ENCODE measurements around the gene DNAJC13. TPM values are rescaled to one million over a fixed set of nuclear protein-coding genes. Genes with fewer than 3 reads are reported as not detected.
A peak's percentile ranks its signal among the peaks of the same experiment; 100 is the strongest.

Gene DNAJC13
- total and polyA plus RNA-seq, 2 experiments from 2014 or later = 15.1 to 55.4 TPM

DNA sequence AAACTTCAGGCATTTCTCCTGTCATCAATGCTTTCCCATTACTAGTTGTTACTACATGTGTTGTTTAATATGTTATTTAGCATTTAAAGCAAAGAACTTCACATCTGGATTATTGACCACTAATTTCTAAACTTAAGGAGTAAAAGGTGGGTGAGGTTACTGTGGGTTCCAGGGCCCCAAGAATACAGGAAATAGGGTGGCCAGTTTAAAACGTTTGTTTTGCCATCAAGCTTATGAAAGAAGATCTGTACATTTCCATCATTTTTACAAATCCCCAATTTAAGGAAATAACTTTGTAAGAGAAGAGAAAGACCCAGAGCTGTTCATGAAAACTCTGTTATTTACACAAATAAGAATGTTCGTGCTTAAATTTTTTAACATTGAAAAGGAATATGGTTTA is 125.3 kb downstream of the DNAJC13 start:
- H3K4me2 ChIP-seq = no peak overlapping the region
- peaks cover 13% of the 10 kb centered on the region for H3K4me1 ChIP-seq (ENCODE audit: insufficient read depth)
- H3K9me2 ChIP-seq (replicated peaks; ENCODE audit: insufficient read depth) = no peaks in the 10 kb centered on the region
- no peak overlapping the region for H2AFZ ChIP-seq
- no peak for DNase-seq (ENCODE audit: low spot score)
- no peaks in the 10 kb centered on the region for H3K36me3 ChIP-seq (replicated peaks; ENCODE audit: insufficient read depth, low read depth)
- 69% methylated on average over 2 of the region's 2 CpGs for WGBS (ENCODE audit: low lambda C conversion rate, missing lambda C conversion rate)
- H3K27me3 ChIP-seq = no peaks in the 10 kb centered on the region
- TF ChIP-seq EZH2 (IDR thresholded peaks at IDR 0.05; ENCODE audit: borderline replicate concordance) = no peak
- TF ChIP-seq EZH2phosphoT487 (IDR thresholded peaks at IDR 0.05; ENCODE audit: low read depth, severe bottlenecking, unreplicated experiment) = no peak
- TF ChIP-seq, protein P1, sequence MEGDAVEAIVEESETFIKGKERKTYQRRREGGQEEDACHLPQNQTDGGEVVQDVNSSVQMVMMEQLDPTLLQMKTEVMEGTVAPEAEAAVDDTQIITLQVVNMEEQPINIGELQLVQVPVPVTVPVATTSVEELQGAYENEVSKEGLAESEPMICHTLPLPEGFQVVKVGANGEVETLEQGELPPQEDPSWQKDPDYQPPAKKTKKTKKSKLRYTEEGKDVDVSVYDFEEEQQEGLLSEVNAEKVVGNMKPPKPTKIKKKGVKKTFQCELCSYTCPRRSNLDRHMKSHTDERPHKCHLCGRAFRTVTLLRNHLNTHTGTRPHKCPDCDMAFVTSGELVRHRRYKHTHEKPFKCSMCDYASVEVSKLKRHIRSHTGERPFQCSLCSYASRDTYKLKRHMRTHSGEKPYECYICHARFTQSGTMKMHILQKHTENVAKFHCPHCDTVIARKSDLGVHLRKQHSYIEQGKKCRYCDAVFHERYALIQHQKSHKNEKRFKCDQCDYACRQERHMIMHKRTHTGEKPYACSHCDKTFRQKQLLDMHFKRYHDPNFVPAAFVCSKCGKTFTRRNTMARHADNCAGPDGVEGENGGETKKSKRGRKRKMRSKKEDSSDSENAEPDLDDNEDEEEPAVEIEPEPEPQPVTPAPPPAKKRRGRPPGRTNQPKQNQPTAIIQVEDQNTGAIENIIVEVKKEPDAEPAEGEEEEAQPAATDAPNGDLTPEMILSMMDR (IDR thresholded peaks at IDR 0.05; ENCODE audit: poor library complexity) = no peak
- peak overlapping the region; percentile 78 for H3K27ac ChIP-seq
- no peaks in the 10 kb centered on the region for H3K9me3 ChIP-seq (ENCODE audit: low read depth)
- no peaks in the 10 kb centered on the region for H3K79me2 ChIP-seq
- no peaks in the 10 kb centered on the region for H4K20me1 ChIP-seq (ENCODE audit: insufficient read depth, poor library complexity, severe bottlenecking)
- H3K4me3 ChIP-seq = no peak overlapping the region

DNA sequence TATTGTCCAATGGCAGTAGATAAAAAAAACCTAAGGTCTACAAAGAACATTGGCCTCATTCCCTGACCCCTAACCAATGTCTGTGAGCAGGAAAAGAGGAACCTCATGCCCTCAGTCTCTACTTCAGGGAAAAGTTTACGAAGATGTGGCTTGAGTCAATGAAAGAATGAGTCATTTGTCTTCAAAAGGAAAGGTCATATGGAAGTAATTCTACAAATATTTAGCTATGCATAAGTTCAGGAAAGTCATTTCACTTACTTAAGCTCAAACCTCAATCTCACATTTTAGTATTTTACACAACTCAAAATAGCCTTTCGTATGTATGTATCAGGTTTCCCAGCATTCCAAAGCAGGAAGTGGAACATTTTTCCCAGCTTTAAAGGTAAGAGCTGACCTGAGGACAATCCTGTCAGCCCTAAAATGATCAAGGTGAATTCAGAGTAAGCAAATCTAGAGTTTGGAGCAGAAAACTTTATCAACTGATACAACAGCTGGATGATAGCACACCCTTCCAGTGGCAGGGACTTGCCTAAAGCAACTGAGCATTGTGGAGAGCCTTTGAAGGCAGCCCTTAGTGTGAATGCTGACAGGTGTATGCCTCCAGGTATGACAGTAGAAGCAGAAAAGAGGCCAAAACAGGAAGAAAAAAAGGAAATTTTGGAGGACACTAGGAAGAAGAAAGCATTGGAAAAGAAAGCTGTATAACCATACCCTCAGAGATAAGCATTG is 125.9 kb downstream of the DNAJC13 start:
- DNase-seq (ENCODE audit: low spot score) = peak; percentile 26
- 26% methylated on average over 2 of the region's 2 CpGs for WGBS (ENCODE audit: low lambda C conversion rate, missing lambda C conversion rate)

DNA sequence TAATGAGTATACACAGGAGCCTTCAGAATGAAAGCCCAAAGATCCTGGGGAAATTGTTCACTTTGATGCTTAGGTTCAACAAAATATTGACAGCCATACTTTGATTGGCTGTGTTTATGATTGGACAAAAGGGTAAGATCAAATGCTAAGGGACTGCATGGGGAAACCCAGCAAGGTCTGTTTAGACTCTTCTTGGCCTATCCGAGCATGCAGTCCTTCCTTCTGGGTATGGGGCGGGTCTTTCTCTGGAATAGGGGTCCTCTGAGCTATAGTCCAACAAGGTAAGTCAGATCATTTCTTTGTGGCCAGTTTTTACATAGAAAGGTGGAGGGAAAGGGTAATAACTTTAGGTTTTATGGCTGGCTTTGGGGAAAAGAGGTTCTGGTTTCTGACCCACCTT is 126.8 kb downstream of the DNAJC13 start:
- DNase-seq (ENCODE audit: low spot score) = no peak
- peak overlapping the region; percentile 78 for H3K27ac ChIP-seq
- WGBS (ENCODE audit: low lambda C conversion rate, missing lambda C conversion rate) = 91% methylated on average over 2 of the region's 2 CpGs
- no peak overlapping the region for H3K4me3 ChIP-seq
- H3K79me2 ChIP-seq = no peaks in the 10 kb centered on the region
- no peaks in the 10 kb centered on the region for H4K20me1 ChIP-seq (ENCODE audit: insufficient read depth, poor library complexity, severe bottlenecking)
- H3K9me3 ChIP-seq (ENCODE audit: low read depth) = no peaks in the 10 kb centered on the region
- no peaks in the 10 kb centered on the region for H3K36me3 ChIP-seq (replicated peaks; ENCODE audit: insufficient read depth, low read depth)
- TF ChIP-seq, protein P1 (IDR thresholded peaks at IDR 0.05; ENCODE audit: poor library complexity) = no peak
- TF ChIP-seq EZH2phosphoT487 (IDR thresholded peaks at IDR 0.05; ENCODE audit: low read depth, severe bottlenecking, unreplicated experiment) (no peak), EZH2 (IDR thresholded peaks at IDR 0.05; ENCODE audit: borderline replicate concordance) (no peak)
- no peak overlapping the region for H3K4me2 ChIP-seq
- no peak overlapping the region for H2AFZ ChIP-seq
- no peaks in the 10 kb centered on the region for H3K27me3 ChIP-seq
- peaks cover 6% of the 10 kb centered on the region for H3K4me1 ChIP-seq (ENCODE audit: insufficient read depth)
- H3K9me2 ChIP-seq (replicated peaks; ENCODE audit: insufficient read depth) = no peaks in the 10 kb centered on the region

More for the DNA sequence above, 125.9 kb downstream of the DNAJC13 start:
- Histone ChIP-seq H3K4me3 (no peak overlapping the region), H2AFZ (no peak overlapping the region), H3K36me3 (replicated peaks; ENCODE audit: insufficient read depth, low read depth) (no peaks in the 10 kb centered on the region), H4K20me1 (ENCODE audit: insufficient read depth, poor library complexity, severe bottlenecking) (no peaks in the 10 kb centered on the region), H3K27me3 (no peaks in the 10 kb centered on the region), H3K27ac (peak overlapping the region; percentile 78), H3K4me2 (peak overlapping the region; percentile 29), H3K9me2 (replicated peaks; ENCODE audit: insufficient read depth) (no peaks in the 10 kb centered on the region), H3K9me3 (ENCODE audit: low read depth) (no peaks in the 10 kb centered on the region), H3K4me1 (ENCODE audit: insufficient read depth) (peaks cover 13% of the 10 kb centered on the region), H3K79me2 (no peaks in the 10 kb centered on the region)
- no peak for TF ChIP-seq EZH2 (IDR thresholded peaks at IDR 0.05; ENCODE audit: borderline replicate concordance)
- TF ChIP-seq, protein P1 (IDR thresholded peaks at IDR 0.05; ENCODE audit: poor library complexity) = no peak
- no peak for TF ChIP-seq EZH2phosphoT487 (IDR thresholded peaks at IDR 0.05; ENCODE audit: low read depth, severe bottlenecking, unreplicated experiment)
